ENCODE results near the gene PDCD1LG2.

Gene PDCD1LG2

GRCh38 chr9:5608298-5609225 lies 98.2 kb downstream of the PDCD1LG2 start:
- peak overlapping the region; percentile 54 for H3K4me3 ChIP-seq (ENCODE audit: low read depth, low read length)
- peak; percentile 62 for DNase-seq (ENCODE audit: low read depth)
- no peak for TF ChIP-seq CTCF (IDR thresholded peaks at IDR 0.05; ENCODE audit: insufficient read depth, low read depth, low read length, missing control alignments)

GRCh38 chr9:5609226-5609596 lies 98.9 kb downstream of the PDCD1LG2 start:
- TF ChIP-seq CTCF (IDR thresholded peaks at IDR 0.05; ENCODE audit: insufficient read depth, low read depth, low read length, missing control alignments): no peak
- no peak for DNase-seq (ENCODE audit: low read depth)
- peak overlapping the region; percentile 54 for H3K4me3 ChIP-seq (ENCODE audit: low read depth, low read length)

GRCh38 chr9:5610491-5610890 lies 100.2 kb downstream of the PDCD1LG2 start:
- DNase-seq (ENCODE audit: low read depth): no peak
- no peak overlapping the region for H3K4me3 ChIP-seq (ENCODE audit: low read depth, low read length)
- TF ChIP-seq CTCF (IDR thresholded peaks at IDR 0.05; ENCODE audit: insufficient read depth, low read depth, low read length, missing control alignments): no peak

GRCh38 chr9:5611321-5612184 lies 101.2 kb downstream of the PDCD1LG2 start:
- DNase-seq (ENCODE audit: low read depth): no peak
- TF ChIP-seq CTCF (IDR thresholded peaks at IDR 0.05; ENCODE audit: insufficient read depth, low read depth, low read length, missing control alignments): no peak

GRCh38 chr9:5612185-5612530 lies 101.8 kb downstream of the PDCD1LG2 start:
- H3K4me3 ChIP-seq (ENCODE audit: low read depth, low read length): no peak overlapping the region
- no peak for DNase-seq (ENCODE audit: low read depth)
- no peak for TF ChIP-seq CTCF (IDR thresholded peaks at IDR 0.05; ENCODE audit: insufficient read depth, low read depth, low read length, missing control alignments)

More at GRCh38 chr9:5611321-5612184, 101.2 kb downstream of the PDCD1LG2 start:
- no peak overlapping the region for H3K4me3 ChIP-seq (ENCODE audit: low read depth, low read length)

GRCh38 chr9:5614192-5614591 lies 103.9 kb downstream of the PDCD1LG2 start:
- DNase-seq (ENCODE audit: low read depth): no peak
- no peak for TF ChIP-seq CTCF (IDR thresholded peaks at IDR 0.05; ENCODE audit: insufficient read depth, low read depth, low read length, missing control alignments)
- no peak overlapping the region for H3K4me3 ChIP-seq (ENCODE audit: low read depth, low read length)

Measured in GM12865 (cell line).